COR-L47 (cell line): ENCODE measurements around the gene PBLD.
"Not testable (repeated sequence)": the region's sequence is repeated elsewhere in the genome, so short reads cannot be mapped to it uniquely, and the experiment has no call there.

Source experiments
- DNase-seq: peaks from one replicate; lab custom pipeline; 2025; lab: John Stamatoyannopoulos, UW

The PBLD gene

DNA sequence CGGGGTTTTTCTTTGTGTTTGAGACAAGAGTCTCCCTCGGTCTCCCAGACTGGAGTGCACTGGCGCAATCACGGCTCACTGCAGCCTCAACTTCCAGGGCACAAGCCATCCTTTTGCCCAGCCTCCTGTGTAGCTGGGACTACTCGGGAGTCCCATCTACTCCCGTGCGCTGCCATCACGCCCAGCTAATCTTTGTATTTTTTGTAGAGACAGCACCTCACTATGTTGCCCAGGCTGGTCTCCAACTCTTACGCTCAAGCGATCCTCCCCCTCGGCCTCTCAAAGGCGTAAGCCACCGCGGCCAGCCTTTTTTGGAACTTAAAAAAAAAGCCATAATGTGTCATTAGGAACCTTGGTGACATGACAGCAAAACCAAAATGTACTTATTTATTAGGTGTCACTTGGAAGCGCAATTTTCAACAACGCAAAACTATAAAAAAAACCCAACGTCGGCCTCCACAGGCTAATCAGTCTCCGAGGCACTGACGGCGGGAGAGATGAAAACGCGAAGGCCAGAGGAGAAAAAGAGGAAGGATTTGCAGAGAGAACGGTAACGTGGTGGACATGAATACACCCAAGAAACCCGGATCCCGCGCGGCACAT, 1.8 kb downstream of the PBLD start:
- no peak for DNase-seq

DNA sequence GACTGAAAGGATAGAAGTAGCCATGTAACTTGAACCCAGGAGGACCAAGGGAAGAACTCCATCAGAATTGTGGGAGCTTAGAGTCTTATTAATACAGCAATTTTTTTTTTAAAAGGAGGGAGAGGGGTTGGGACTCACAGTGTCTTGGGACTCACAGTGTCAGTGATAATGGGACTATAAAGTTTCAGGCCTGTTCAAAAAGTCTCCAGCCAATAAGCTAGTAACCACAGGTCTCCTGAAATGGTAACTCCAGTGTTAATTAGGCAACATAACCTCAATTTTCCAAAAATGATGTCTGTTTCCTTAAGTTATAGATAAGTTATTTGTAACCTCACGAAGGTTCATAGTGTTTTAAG, 3.2 kb downstream of the PBLD start:
- no peak for DNase-seq

GRCh38 chr10:68327889-68328786, 4.6 kb downstream of the PBLD start:
- DNase-seq = no peak

DNA sequence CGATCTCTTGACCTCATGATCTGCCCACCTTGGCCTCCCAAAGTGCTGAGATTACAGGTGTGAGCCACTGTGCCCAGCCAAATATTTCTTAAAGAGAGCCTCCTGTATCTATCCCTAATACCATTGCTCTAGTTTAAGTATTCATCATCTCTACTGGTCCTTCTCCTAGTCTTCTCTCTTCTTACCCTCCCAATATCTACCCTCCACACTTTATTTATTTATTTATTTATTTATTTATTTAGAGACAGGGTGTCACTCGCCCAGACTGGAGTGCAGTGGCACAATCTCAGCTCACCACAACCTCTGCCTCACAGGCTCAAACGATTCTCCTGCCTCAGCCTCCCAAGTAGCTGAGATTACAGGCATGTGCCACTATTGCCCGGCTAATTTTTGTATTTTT, 8.3 kb downstream of the PBLD start:
- DNase-seq = not testable (repeated sequence)

DNA sequence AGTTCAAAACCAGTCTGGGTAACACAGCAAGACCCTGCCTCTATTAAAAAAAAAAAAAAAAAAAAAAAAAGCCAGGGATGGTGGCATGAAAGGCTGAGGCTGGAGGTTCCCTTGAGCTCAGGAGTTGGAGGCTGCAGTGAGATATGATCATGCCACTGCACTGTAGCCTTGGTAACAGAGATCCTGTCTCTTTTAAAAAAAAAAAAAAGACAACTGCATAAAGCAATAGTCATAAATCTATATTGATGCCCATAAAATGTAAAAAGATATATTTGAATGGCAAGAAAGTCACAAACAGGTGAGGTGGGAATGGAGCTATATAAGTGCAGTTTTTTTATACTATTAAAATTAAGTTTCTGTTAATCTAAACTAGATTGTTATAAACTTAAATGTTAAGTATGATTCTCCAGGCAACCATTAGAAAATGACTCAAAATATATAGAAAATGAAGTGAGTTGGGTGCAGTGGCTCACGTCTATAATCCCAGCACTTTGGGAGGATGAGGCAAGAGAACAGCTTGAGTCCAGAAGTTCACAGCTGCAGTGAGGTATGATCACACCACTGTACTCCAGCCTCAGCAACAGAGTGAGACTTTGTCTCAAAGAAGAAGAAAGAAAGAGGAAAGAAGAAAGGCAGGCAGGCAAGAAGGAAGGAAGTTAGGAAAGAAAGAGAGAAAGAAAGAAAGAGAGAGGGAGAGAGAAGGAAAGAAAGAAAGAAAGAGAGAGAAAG, 14.2 kb downstream of the PBLD start:
- no peak for DNase-seq

GRCh38 chr10:68315582-68315981, 17.1 kb downstream of the PBLD start:
- DNase-seq = no peak

DNA sequence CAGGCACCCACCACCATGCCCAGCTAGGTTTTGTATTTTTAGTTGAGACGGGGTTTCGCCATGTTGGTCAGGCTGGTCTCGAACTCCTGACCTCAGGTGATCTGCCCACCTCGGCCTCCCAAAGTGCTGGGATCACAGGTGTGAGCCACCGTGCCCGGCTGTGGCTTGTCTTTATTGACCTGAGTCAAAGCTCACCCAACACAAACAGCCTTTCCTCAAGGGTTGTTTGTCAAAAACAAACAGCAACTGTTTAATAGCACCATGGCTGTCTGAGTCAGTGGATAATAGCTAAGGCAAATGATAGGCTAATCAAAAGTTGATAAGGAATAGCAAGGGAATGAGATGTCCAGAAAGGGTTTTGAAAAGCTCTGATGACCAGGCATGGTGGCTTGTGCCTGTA, 17.8 kb downstream of the PBLD start:
- not testable (repeated sequence) for DNase-seq

DNA sequence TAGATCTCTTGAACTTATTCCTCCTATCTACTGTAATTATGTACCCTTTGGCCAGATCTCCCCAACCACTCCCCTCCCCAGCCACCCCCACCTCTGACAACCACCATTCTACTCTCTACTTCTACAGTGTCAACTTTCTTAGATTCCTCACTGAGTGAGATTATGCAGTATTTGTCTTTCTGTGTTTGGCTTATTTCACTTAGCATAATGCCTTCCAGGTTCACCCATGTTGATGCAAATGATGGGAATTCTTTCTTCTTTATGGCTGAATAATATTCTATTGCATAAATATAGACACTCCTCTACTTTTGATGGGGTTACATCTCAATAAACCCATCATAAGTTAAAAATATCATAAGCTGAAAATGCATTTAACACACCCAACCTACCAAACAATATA, 22.2 kb downstream of the PBLD start:
- no peak for DNase-seq

DNA sequence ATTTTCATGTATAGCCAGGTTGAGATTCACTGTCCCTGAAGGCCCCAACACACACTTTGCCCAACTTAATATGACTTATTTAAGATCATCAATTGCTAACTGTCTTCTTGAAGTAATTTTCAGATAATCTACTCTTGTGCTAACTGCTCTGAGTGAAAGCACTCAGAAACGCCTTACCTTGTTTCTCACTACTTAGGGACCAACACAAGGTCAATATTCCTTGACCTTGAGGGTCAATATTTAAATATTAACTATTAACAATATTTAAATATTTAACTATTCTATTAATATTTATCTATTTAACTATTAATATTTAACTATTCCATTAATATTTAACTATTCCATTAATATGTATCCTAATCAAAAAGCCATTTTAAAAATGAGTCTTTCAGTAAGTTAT, 26.9 kb downstream of the PBLD start:
- DNase-seq = no peak

DNA sequence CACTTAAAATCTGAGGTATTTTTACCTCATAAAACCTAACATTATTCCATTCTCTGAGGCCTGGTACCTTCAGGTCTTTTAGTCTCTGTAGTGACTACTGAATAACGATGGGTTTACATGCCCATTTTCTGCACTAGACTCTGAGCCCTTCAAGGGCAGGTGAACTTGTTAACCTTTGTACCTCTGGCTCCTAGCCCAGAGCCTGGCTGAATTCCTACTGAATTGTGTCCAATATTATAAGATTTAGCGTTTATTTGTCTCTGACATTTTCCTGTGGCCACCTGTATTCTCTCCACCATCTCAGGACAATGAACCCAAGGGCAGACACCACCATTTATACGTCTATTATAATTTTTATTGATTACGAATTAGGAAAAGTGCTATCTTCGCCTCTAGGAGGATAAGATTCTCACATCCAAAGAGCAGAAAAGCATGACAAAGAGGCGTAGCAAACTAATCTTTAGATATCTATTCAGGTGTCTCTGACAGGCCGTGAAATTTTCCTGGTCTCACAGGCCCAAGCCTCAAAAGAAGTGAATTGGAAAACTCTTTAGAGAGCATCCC, 28.8 kb downstream of the PBLD start:
- no peak for DNase-seq

DNA sequence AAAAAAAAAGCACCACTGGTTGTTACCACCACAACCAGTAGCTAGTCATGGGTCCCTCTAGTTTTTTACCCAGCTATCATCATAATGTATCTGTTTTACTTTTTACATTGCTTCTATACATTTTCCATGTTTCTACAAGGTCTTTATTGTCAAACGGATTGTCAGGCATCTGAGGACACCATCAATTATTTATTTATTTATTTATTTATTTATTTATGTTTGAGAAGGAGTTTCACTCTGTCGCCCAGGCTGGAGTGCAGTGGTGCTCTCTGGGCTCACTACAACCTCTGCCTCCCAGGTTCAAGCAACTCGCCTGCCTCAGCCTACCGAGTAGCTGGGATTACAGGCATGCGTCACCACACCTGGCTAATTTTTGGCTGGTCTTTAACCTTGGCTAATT, 29.9 kb downstream of the PBLD start:
- no peak for DNase-seq

DNA sequence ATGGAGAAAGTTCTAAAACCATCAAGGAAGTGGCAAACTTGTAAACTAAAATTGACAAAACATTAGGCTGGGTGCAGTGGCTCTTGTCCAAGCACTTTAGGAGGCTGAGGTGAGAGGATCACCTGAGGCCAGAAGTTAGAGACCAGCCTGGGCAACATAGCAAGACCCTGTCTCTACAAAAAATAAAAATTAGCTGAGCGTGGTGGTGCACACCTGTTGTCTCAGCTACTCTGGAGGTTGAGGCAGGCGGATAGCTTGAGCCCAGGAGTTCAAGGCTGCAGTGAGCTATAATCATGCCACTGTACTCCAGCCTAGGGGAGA, 30.3 kb downstream of the PBLD start:
- DNase-seq = no peak

DNA sequence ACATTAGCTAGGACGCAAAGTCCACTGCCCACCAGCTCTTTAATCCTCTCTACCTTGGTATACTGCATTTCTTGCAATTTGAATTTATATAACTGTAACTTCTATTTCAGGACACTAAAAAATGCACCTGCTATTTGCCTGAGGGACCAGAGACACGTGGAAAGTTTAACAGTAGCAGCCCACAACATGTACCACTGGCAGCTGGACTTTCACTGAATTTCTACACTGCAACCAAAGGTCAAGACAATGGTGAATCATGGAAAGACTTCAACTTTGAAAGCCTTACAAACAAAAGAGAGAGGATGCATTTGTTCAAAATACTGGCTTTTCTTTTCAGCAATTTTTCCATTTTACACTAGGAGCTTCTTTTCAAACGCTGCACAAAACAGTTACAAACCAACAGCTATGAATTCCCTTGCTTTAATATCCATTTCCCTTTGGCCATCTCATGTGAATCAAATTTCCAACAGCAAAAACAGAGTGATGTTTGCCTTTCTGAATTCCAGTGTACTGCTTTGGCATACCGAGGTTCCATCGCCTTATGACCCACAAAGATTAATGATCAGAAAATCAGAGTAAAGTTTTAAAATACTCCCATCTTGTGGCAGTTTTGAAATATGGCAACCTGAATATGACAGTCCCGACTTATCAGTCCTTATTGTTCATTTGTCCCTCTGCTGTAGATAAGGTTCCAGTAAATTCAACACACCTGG, 30.8 kb downstream of the PBLD start:
- DNase-seq = peak; percentile 0

DNA sequence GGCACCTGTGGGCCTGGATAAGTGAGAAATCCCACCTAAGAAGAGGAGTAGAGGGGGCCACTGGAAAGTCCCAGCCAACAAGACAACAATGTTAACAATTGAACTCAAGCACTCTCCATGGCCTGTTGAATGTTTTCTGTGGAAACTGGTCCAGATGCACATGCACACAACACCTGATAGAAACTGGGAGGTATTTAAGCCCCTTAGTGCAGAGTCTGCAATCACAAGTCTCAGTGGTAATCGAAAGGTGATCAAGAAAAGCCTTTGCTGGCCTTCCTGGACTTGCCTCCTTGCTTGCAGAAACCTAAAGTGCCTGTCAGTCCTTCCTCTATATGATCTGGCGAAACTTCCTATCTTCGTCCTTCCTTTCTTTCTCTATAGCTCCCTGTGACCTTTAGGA, 31.4 kb downstream of the PBLD start:
- DNase-seq = no peak

DNA sequence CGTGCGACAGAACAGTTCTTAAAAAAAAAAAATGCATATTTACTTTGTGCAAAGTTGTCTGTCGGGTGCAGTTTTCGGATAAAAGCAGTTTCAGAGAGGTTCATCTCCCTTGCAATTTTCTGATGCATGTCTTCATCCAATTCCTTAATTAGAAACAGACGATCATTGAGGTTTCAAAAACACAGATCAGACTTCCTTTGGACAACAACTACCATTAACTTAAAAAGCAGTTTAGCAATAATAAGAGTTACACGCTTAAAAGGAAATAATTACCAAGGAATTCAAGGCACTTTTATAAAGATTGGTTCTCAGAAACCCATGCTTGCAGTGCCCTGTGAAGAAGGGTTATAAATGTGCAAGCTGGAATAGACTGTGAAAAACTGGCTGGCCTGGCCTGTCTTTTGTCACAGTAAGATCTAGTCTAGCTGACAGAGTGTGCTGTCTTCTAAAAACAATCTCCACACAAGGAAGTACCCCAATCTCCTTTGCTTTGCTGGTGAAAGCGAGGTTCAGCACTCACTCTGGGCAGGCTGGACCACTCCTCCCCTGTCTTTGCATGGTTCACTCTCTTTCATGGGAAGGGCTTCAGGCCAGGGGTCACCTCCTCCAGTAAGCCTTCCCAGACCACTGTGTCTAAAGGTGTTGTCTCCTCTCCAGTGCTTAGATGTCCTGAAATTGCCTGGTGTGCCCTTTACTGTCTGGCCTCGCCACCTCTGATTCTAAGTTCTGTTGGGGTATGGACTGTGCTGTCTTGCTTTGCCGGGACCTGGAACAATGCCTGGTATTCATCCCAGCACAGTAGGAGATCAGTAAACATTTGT, 35.7 kb downstream of the PBLD start:
- no peak for DNase-seq

GRCh38 chr10:68290736-68291135, 42.0 kb downstream of the PBLD start:
- no peak for DNase-seq

DNA sequence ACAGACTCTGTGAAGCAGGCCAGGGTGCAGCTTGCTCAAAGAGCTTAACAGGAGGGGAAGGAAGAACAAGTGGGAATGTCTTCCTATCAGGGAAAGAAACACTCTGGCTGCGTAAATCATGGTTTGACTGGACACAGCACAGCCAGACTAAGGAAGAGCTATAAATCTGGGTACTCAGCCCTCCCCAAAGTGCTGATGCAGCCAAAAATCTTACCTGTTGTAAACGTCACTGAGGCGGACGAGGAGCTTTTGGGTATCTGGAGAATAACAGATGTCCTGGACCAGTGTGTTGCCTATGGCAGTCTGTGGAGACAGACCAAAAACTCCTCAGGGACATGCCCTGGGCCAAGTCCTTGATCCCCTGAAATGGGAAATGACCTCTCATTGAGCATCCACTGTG, 44.0 kb downstream of the PBLD start:
- no peak for DNase-seq

- no peak for DNase-seq
These were observed 48.4 kb downstream of the PBLD start for GRCh38 chr10:68284062-68285001.

GRCh38 chr10:68280758-68281157, 52.0 kb downstream of the PBLD start:
- DNase-seq = no peak
